GM19351 (cell line): ENCODE results near the gene PRKN.

ENCODE experiments used
- ATAC-seq: cut with Tn5 transposase; IDR thresholded peaks from one replicate; pipeline ENCODE4 v1.9.1; 2021; ENCODE audit warnings: mild to moderate bottlenecking, moderate library complexity; ENCODE audit not compliant: unreplicated experiment

Gene PRKN

GRCh38 chr6:161413355-161413771 lies 1314.2 kb downstream of the PRKN start:
- ATAC-seq: no peak

GRCh38 chr6:161412795-161413194 lies 1314.8 kb downstream of the PRKN start:
- no peak for ATAC-seq

GRCh38 chr6:161411265-161411944 lies 1316.2 kb downstream of the PRKN start:
- ATAC-seq: no peak

GRCh38 chr6:161410736-161411135 lies 1316.8 kb downstream of the PRKN start:
- ATAC-seq: no peak

- no peak for ATAC-seq
Measured at GRCh38 chr6:161410076-161410475, 1317.5 kb downstream of the PRKN start.

- ATAC-seq: no peak
Measured at GRCh38 chr6:161409353-161409752, 1318.2 kb downstream of the PRKN start.

- no peak for ATAC-seq
Measured at GRCh38 chr6:161408041-161408440, 1319.5 kb downstream of the PRKN start.

GRCh38 chr6:161407581-161407980 lies 1320.0 kb downstream of the PRKN start:
- no peak for ATAC-seq

- ATAC-seq: no peak
Measured at GRCh38 chr6:161407115-161407514, 1320.5 kb downstream of the PRKN start.

- no peak for ATAC-seq
Measured at GRCh38 chr6:161406646-161407045, 1320.9 kb downstream of the PRKN start.

- ATAC-seq: no peak
Measured at GRCh38 chr6:161405418-161405817, 1322.1 kb downstream of the PRKN start.

- ATAC-seq: no peak
Measured at GRCh38 chr6:161403717-161404116, 1323.8 kb downstream of the PRKN start.

- ATAC-seq: no peak
Measured at GRCh38 chr6:161401587-161402309, 1325.8 kb downstream of the PRKN start.

- no peak for ATAC-seq
Measured at GRCh38 chr6:161400671-161401070, 1326.9 kb downstream of the PRKN start.

- no peak for ATAC-seq
Measured at GRCh38 chr6:161396539-161396938, 1331.0 kb downstream of the PRKN start.

- ATAC-seq: no peak
Measured at GRCh38 chr6:161395716-161396231, 1331.8 kb downstream of the PRKN start.

- ATAC-seq: no peak
Measured at GRCh38 chr6:161394437-161394836, 1333.1 kb downstream of the PRKN start.

GRCh38 chr6:161393839-161394364 lies 1333.7 kb downstream of the PRKN start:
- ATAC-seq: peak; percentile 100

- ATAC-seq: no peak
Measured at GRCh38 chr6:161393292-161393691, 1334.3 kb downstream of the PRKN start.

- ATAC-seq: no peak
Measured at GRCh38 chr6:161389756-161390155, 1337.8 kb downstream of the PRKN start.

GRCh38 chr6:161383951-161384350 lies 1343.6 kb downstream of the PRKN start:
- no peak for ATAC-seq
